Vagina (tissue), 2 donors: ENCODE results near the gene PCDHGB4.
"Not testable (repeated sequence)": the region's sequence is repeated elsewhere in the genome, so short reads cannot be mapped to it uniquely, and the experiment has no call there.

Experiments
- POLR2AphosphoS5 ChIP-seq, 2 donors: sonication (generic); formaldehyde crosslinking; IDR thresholded peaks; one replicate each; pipeline ENCODE4 v1.9.0; 2017; ENCODE audit warnings: antibody characterized with exemption in 2 of 2, mild to moderate bottlenecking in 2 of 2, low read depth in 1 of 2; ENCODE audit not compliant: insufficient read depth in 1 of 2
- TF ChIP-seq, protein P1 (sequence below), 3 experiments: fragments of 450-650 bp in 2 of 3; fragments of 200-600 bp in 1 of 3; sonication (generic) in 1 of 3; IDR thresholded peaks; one replicate each; pipeline ENCODE4 v1.5.1; 2017 to 2019; ENCODE audit warnings: antibody characterized with exemption in 3 of 3, mild to moderate bottlenecking in 2 of 3, moderate library complexity in 2 of 3

DNA sequence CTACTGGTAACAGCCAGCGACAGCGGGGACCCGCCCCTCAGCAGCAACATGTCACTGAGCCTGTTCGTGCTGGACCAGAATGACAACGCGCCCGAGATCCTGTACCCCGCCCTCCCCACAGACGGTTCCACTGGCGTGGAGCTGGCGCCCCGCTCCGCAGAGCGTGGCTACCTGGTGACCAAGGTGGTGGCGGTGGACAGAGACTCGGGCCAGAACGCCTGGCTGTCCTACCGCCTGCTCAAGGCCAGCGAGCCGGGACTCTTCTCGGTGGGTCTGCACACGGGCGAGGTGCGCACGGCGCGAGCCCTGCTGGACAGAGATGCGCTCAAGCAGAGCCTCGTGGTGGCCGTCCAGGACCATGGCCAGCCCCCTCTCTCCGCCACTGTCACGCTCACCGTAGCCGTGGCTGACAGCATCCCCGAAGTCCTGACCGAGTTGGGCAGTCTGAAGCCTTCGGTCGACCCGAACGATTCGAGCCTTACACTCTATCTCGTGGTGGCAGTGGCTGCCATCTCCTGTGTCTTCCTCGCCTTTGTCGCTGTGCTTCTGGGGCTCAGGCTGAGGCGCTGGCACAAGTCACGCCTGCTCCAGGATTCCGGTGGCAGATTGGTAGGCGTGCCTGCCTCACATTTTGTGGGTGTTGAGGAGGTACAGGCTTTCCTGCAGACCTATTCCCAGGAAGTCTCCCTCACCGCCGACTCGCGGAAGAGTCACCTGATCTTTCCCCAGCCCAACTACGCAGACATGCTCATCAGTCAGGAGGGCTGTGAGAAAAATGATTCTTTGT, 7.1 kb downstream of the PCDHGB4 start:
- TF ChIP-seq POLR2AphosphoS5 (IDR thresholded peaks at IDR 0.05; ENCODE audit: insufficient read depth in 1 of 2, low read depth in 1 of 2), result not testable (repeated sequence)
- TF ChIP-seq, protein P1, sequence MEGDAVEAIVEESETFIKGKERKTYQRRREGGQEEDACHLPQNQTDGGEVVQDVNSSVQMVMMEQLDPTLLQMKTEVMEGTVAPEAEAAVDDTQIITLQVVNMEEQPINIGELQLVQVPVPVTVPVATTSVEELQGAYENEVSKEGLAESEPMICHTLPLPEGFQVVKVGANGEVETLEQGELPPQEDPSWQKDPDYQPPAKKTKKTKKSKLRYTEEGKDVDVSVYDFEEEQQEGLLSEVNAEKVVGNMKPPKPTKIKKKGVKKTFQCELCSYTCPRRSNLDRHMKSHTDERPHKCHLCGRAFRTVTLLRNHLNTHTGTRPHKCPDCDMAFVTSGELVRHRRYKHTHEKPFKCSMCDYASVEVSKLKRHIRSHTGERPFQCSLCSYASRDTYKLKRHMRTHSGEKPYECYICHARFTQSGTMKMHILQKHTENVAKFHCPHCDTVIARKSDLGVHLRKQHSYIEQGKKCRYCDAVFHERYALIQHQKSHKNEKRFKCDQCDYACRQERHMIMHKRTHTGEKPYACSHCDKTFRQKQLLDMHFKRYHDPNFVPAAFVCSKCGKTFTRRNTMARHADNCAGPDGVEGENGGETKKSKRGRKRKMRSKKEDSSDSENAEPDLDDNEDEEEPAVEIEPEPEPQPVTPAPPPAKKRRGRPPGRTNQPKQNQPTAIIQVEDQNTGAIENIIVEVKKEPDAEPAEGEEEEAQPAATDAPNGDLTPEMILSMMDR (IDR thresholded peaks at IDR 0.05), result not testable (repeated sequence)
